Activated T-helper 2 cell treated with anti-CD3 and anti-CD28 coated beads, Interferon-gamma antibody, Interleukin-2, Interleukin-4, amounts not matched to agents 10 μg/mL and 5 μg/mL and 100 μg/mL, durations not matched to agents 14 hours and 24 hours and 36 hours (primary cell): Measurements from ENCODE around the gene MCF2L. TPM values are rescaled to one million over a fixed set of nuclear protein-coding genes. Genes with fewer than 3 reads are reported as not detected.
"Not testable (repeated sequence)": the region's sequence is repeated elsewhere in the genome, so short reads cannot be mapped to it uniquely, and the experiment has no call there.

Experiments used
- DNase-seq: peaks from one replicate; pipeline ENCODE4 v3.0.0; 2021; ENCODE audit warnings: low spot score
- H3K27ac Mint-ChIP-seq: one replicate; pipeline ENCODE4 v1.8.0; 2021; ENCODE audit warnings: mixed read lengths
- H3K27me3 Mint-ChIP-seq: one replicate; pipeline ENCODE4 v1.8.0; 2021; ENCODE audit warnings: low read depth, mixed read lengths
- H3K36me3 Mint-ChIP-seq: one replicate; pipeline ENCODE4 v1.8.0; 2021; ENCODE audit warnings: low read depth, mixed read lengths
- H3K4me1 Mint-ChIP-seq: one replicate; pipeline ENCODE4 v1.8.0; 2021; ENCODE audit warnings: low read depth, mixed read lengths
- H3K4me3 Mint-ChIP-seq: one replicate; pipeline ENCODE4 v1.8.0; 2021; ENCODE audit warnings: low read depth, mild to moderate bottlenecking, moderate library complexity, mixed read lengths
- H3K9me3 Mint-ChIP-seq: one replicate; pipeline ENCODE4 v1.8.0; 2021; ENCODE audit warnings: mixed read lengths
- intact Hi-C: fragments of 100-400 bp; cut with micrococcal nuclease; formaldehyde crosslinking; loops from one replicate; pipeline ENCODE4 v1.15.1; 2023
- total RNA-seq: library from RNA; stranded (reverse); gene quantifications from 2 replicates; pipeline ENCODE4 v1.2.3, GENCODE V29; 2022

The MCF2L gene
- total RNA-seq, 1 donor from 2014 or later, result 0.23 TPM

DNA sequence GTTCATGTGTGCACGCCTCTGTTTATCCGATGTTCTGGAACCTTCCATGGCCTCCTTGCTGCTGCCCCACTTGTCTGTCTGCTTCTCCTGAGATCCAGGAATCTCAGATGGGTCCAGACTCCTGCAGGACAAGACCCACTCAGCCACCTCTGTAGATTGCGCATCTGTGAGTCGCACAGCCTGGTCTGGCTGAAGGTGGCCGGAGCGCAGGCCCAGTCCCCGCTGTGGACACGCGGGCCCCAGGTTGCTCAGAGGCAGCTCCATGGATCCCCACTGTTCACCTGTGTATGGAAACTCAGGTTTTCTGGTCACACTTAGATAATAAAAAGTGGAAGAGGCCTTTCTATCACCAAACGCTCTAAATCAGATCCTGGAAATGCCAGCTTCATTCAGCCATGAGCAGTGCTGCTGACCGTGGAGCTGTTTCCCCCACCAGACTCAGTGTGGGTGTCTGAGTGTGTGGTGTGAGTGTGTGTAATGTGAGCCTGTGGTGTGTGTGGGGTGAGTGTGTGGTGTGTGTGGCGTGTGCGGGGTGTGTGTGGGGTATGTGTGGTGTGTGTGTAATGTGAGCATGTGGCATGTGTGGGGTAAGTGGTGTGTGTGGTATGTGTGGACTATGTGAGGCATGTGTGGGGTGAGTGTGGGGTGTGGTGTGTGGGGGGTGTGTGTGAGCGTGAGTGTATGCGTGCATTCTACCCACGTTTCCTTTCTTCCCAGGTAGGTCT, 59.5 kb downstream of the MCF2L start:
- intact Hi-C loops, result loop anchor here (1.0 kb wide), 1 partner anchor 86 kb away; no protein-coding TSS in a partner anchor
- H3K36me3 Mint-ChIP-seq, result no peaks in the 10 kb centered on the region
- no peaks in the 10 kb centered on the region for H3K4me1 Mint-ChIP-seq
- no peaks in the 10 kb centered on the region for H3K27me3 Mint-ChIP-seq
- no peak overlapping the region for H3K27ac Mint-ChIP-seq
- no peaks in the 10 kb centered on the region for H3K9me3 Mint-ChIP-seq
- no peak overlapping the region for H3K4me3 Mint-ChIP-seq
- no peak for DNase-seq

DNA sequence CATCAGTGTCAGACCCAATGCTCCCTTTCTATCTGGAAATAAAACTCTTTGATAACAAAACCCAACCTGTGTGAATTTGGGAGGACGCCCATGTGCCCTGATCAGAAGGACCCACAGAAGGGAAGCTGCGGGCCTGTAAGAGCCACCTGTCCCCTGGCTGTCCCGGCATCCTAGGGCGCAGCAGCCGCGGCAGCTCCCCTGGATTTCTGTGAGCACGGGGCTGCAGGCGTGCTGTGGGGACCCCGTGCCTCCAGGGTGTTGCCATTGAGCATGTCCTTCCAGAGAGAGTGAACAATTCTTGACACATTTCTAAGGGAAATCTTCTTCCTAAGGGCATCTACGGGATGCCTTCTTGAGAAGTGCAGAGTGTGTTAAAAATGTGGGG, 60.0 kb downstream of the MCF2L start:
- intact Hi-C loops, result loop anchor here (1.0 kb wide), 1 partner anchor 87 kb away; no protein-coding TSS in a partner anchor
- no peaks in the 10 kb centered on the region for H3K36me3 Mint-ChIP-seq
- H3K9me3 Mint-ChIP-seq, result no peaks in the 10 kb centered on the region
- no peak overlapping the region for H3K4me3 Mint-ChIP-seq
- no peak for DNase-seq
- H3K27me3 Mint-ChIP-seq, result no peaks in the 10 kb centered on the region
- H3K4me1 Mint-ChIP-seq, result no peaks in the 10 kb centered on the region
- H3K27ac Mint-ChIP-seq, result no peak overlapping the region

DNA sequence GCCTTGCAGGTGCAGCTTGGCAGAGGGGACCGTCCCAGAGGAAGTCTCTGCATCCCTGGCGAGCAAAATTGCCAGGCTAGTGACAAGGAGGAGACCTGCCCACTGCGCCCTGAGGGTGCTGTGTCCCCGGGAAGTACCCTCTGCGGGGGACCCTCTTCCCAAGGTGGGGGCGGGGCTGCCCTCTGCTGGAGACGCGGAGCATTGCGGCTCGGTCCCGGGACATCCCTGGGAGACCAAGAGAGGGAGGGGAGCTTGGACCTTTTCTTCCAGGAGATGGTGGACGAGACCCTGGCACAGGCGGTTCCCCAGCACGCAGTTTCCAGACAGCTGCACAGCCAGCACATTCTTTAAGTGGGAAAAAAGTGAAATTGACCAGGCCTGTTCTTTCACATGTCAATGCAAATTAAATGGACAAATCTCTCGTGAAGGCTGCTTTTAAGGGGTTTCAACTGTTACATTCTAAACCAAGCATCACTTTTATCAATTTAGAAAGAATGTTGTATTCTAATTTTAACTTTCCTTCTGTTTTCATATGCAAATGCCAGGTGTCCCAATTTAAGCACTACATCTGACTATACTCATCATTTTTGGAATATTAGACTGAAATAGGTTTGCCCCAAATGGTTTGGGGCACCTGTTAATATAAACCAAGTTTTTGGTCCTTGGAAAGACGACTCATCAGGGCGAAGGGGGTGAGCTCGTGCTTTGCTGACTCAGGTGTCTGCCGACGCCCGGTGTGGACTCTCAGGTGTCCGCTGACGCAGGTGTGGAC, 60.7 kb downstream of the MCF2L start:
- no peaks in the 10 kb centered on the region for H3K27me3 Mint-ChIP-seq
- H3K9me3 Mint-ChIP-seq, result no peaks in the 10 kb centered on the region
- intact Hi-C loops, result loop anchor here (1.0 kb wide), 1 partner anchor 87 kb away; no protein-coding TSS in a partner anchor
- peak; percentile 21 for DNase-seq
- H3K27ac Mint-ChIP-seq, result no peak overlapping the region
- no peaks in the 10 kb centered on the region for H3K4me1 Mint-ChIP-seq
- H3K4me3 Mint-ChIP-seq, result no peak overlapping the region
- H3K36me3 Mint-ChIP-seq, result no peaks in the 10 kb centered on the region

DNA sequence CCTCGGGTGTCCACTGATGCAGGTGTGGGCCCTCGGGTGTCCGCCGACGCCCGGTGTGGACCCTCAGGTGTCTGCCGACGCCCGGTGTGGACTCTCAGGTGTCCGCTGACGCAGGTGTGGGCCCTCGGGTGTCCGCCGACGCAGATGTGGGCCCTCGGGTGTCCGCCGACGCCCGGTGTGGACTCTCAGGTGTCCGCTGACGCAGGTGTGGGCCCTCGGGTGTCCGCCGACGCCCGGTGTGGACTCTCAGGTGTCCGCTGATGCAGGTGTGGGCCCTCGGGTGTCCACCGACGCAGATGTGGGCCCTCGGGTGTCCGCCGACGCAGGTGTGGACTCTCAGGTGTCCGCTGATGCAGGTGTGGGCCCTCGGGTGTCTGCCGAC, 61.2 kb downstream of the MCF2L start:
- H3K4me1 Mint-ChIP-seq, H3K36me3 Mint-ChIP-seq, H3K27ac Mint-ChIP-seq, H3K27me3 Mint-ChIP-seq, intact Hi-C loops, H3K4me3 Mint-ChIP-seq, H3K9me3 Mint-ChIP-seq, DNase-seq: not testable (repeated sequence)

DNA sequence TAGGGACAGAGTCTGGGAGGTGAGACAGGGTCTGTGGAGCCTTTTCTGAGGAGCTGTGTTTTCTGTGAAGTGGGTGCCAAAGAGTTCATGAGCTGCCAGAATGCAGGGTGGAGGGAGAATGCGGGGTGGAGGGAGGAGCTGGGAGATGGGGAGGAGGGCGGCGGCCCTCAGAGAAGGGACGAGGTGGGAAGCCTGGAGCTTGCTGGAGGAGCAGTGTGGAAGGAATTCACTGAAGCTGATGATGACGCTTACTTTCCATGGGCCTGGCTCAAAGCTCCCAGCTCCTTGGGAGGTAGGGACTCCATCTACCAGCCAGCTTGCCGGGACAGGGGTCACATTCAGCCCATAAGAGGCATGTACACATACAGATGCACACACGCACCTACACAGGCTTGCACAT, 62.5 kb downstream of the MCF2L start:
- intact Hi-C loops, result no loop called here
- no peak for DNase-seq
- H3K27ac Mint-ChIP-seq, result no peak overlapping the region
- no peak overlapping the region for H3K4me3 Mint-ChIP-seq
- H3K27me3 Mint-ChIP-seq, result no peaks in the 10 kb centered on the region
- no peaks in the 10 kb centered on the region for H3K36me3 Mint-ChIP-seq
- no peaks in the 10 kb centered on the region for H3K4me1 Mint-ChIP-seq
- no peaks in the 10 kb centered on the region for H3K9me3 Mint-ChIP-seq

DNA sequence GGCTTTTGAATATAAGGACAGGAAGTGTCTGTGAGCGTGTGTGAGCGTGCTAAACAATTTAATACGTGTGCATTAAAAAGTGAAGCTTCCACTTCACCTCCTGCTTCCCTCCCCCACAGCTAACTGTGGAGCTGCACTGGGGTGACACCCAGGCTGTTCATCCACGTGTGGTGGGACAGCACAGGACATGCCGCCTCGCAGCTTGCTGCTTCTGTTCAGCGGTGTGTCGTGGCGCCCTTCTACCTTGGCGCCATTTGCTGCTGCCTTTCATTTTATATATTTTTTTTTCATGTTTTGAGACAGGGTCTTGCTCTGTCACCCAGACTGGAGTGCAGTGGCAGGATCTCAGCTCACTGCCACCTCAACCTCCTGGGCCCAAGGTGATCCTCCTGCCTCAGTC, 63.3 kb downstream of the MCF2L start:
- Mint-ChIP-seq H3K4me3 (no peak overlapping the region), H3K27ac (no peak overlapping the region), H3K36me3 (no peaks in the 10 kb centered on the region), H3K27me3 (no peaks in the 10 kb centered on the region), H3K4me1 (no peaks in the 10 kb centered on the region), H3K9me3 (no peaks in the 10 kb centered on the region)
- intact Hi-C loops, result no loop called here
- DNase-seq, result no peak

DNA sequence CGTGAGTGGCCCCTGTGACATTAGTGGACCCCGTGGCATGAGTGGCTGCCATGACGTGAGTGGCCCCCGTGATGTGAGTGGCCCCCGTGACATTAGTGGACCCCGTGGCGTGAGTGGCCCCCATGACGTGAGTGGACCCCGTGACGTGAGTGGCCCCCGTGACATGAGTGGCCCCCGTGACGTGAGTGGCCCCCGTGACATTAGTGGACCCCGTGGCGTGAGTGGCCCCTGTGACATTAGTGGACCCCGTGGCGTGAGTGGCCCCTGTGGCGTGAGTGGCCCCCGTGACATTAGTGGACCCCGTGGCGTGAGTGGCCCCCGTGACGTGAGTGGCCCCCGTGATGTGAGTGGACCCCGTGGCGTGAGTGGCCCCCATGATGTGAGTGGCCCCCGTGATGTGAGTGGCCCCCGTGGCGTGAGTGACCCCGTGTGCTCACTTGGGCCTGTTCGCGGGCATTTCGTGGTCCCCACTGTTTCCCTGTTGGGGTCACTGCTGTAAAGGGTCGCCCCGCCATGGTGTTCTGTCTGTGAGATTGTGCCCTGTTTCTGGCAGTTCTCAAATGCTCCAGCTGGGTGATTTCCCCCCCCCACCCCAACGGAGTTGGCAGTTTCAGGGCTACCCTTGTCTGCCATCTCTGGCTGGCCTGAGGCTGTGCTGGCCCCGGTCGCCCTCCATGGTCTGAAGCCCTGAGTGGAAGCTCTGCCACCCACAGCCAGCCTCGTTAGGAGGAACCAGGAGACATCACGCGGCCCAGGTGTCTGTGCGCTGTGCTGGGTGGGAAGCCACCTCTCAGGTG, 64.2 kb downstream of the MCF2L start:
- H3K4me3 Mint-ChIP-seq, result no peak overlapping the region
- intact Hi-C loops, result no loop called here
- no peaks in the 10 kb centered on the region for H3K36me3 Mint-ChIP-seq

DNA sequence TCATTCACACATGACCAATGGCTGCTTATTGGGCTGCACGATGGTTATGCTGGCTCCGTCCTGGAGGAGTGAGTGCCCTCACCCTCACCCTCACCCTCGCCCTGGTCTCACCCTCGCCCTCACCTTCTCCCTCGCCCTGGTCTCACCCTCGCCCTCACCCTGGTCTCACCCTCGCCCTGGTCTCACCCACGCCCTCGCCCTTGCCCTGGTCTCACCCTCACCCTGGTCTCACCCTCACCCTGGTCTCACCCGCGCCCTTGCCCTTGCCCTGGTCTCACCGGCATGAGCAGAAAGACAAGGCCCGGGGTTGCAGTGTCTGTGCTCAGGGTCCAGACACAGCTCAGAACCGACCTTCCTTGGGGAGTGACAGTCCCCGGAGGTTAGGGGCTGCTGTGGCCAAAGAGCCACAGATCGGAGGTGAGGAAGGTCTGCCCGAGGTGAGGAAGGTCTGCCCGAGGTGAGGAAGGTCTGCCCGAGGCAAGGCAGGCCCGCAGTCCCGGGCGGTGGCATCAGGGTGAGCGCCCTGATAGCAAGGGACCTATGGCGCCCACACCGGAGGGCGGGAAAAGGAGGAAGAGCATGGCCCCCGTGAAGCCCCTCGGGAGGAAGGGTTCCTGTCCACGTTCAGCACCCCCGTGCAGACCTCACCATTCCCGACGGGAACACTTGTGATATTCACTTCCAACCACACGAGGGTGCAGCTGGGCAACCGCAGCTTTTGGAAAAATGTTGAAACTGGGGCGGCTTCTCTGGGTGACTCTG, 65.6 kb downstream of the MCF2L start:
- Mint-ChIP-seq H3K27me3 (no peaks in the 10 kb centered on the region), H3K27ac (no peak overlapping the region), H3K4me3 (no peak overlapping the region), H3K9me3 (no peaks in the 10 kb centered on the region), H3K36me3 (no peaks in the 10 kb centered on the region), H3K4me1 (no peaks in the 10 kb centered on the region)
- DNase-seq, result no peak
- intact Hi-C loops, result no loop called here

More for the DNA sequence above, 64.2 kb downstream of the MCF2L start:
- Mint-ChIP-seq H3K9me3 (no peaks in the 10 kb centered on the region), H3K27ac (no peak overlapping the region), H3K4me1 (no peaks in the 10 kb centered on the region), H3K27me3 (no peaks in the 10 kb centered on the region)
- DNase-seq, result no peak

DNA sequence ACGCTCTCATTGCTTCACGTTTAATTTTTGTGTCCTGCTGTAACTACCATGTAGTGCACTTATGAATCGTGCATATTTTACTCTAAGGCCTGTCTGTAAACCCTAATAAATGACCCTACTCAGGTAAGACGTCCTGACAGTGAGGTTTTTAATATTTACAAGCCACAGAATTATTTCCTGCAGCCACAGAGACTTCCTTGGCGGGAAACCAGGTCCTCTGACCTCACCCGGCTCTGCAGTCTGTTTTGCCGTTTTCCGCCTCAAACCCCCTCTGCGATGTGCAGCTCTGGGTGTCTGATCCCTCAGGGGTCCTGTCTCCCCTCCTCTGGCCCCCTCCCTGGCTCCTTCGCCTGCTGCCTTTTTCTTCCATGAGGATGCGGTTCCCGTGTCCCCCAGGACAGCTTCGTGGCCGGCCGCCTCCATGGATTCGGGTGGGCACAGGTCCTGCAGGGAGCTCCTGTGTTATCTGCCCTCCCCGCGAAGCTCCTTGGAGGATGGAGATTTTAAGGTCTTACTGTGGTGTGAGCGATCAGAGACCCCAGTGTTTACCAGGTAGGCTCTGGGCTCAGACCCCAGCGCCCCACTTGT, 66.3 kb downstream of the MCF2L start:
- no peaks in the 10 kb centered on the region for H3K9me3 Mint-ChIP-seq
- H3K4me3 Mint-ChIP-seq, result no peak overlapping the region
- no peak overlapping the region for H3K27ac Mint-ChIP-seq
- no peaks in the 10 kb centered on the region for H3K27me3 Mint-ChIP-seq
- DNase-seq, result no peak
- no peaks in the 10 kb centered on the region for H3K36me3 Mint-ChIP-seq
- intact Hi-C loops, result no loop called here
- H3K4me1 Mint-ChIP-seq, result no peaks in the 10 kb centered on the region

DNA sequence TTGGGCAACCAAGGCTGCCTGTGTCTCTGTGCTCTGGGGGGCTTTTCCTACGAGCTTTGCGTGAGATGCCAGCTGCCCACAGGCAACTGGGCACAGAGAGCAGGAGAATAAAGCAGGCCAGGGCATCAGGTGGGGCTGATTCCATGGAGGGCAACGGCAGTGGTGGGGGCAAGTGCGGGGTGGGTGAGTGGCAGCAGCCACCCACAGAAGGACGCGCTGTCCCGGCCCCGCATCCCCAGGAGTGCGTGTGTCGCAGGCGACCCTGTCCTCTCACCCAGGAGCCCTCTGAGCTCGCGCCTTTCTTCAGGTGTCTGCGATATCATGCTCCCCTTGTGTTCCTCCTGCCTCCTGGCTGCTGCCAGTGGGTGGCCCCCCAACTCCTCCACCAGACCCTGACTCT, 67.4 kb downstream of the MCF2L start:
- no peaks in the 10 kb centered on the region for H3K36me3 Mint-ChIP-seq
- intact Hi-C loops, result no loop called here
- no peak for DNase-seq
- H3K4me3 Mint-ChIP-seq, result no peak overlapping the region
- no peaks in the 10 kb centered on the region for H3K27me3 Mint-ChIP-seq
- no peak overlapping the region for H3K27ac Mint-ChIP-seq
- H3K9me3 Mint-ChIP-seq, result no peaks in the 10 kb centered on the region
- H3K4me1 Mint-ChIP-seq, result no peaks in the 10 kb centered on the region

DNA sequence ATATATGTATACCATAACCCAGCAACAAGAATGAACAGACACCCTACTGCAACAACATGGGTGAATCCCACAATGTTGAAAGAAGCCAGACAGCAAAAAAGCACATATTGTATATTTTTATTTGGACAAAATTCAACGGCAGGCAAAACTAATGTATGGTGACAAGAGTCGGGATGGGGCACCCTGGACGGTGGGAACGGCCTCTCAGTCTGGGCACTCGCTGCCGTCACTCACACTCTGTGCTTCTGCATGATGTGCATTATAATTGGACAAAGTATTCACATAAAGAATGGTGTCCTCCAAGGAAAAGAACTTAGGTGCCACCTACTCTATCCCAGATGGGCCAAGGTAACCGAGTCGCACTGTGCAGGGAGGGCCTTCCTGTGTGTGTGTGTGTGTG, 71.0 kb downstream of the MCF2L start:
- Mint-ChIP-seq H3K27me3 (no peaks in the 10 kb centered on the region), H3K9me3 (no peaks in the 10 kb centered on the region), H3K4me3 (no peak overlapping the region), H3K27ac (no peak overlapping the region), H3K4me1 (no peaks in the 10 kb centered on the region), H3K36me3 (no peaks in the 10 kb centered on the region)
- no peak for DNase-seq
- intact Hi-C loops, result no loop called here

DNA sequence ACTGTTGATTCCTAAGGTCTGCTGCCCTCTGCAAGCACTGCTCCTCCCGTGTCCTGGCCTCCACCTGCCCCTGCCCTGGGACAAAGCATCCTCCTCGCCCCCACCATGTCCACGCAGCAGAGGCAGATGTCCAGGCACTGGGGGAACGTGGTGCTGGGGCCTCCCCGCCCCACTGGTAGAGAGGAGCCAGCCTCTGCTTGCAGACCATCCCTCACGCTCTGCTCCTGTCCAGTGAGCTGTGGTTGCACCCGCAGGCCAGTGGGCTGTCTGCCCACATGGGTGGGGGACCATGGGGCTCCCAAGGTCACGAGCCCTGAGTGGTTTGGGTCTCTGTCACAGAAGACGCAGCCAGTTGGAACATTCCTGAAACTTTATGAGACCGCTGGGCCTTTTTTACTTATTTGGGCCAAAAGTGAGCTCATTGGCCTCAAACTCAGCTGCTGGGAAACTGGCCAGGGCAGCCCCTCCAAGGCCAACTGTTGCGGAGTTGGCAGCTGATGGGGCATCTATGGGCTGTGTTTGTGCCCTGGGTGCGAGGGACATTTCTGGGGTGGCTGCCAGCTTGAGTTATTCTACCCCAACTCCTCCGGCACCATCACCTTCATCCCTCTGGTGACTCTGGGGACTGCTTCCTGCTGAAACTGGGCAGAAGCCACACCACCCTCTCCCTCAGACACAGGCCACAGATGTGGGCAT, 71.7 kb downstream of the MCF2L start:
- no peaks in the 10 kb centered on the region for H3K4me1 Mint-ChIP-seq
- intact Hi-C loops, result no loop called here
- no peaks in the 10 kb centered on the region for H3K9me3 Mint-ChIP-seq
- H3K36me3 Mint-ChIP-seq, result no peaks in the 10 kb centered on the region
- no peak overlapping the region for H3K27ac Mint-ChIP-seq
- H3K27me3 Mint-ChIP-seq, result no peaks in the 10 kb centered on the region
- no peak for DNase-seq
- H3K4me3 Mint-ChIP-seq, result no peak overlapping the region
